Inferior parietal cortex (tissue), 1 donor: ENCODE data around the gene PSMG4.

Source experiments
- DNase-seq: peaks from one replicate; pipeline ENCODE4 v3.0.0-alpha.2; 2016; ENCODE audit errors: extremely low spot score

Gene PSMG4

GRCh38 chr6:3290149-3290930 is 31.6 kb downstream of the PSMG4 start:
- DNase-seq = no peak

GRCh38 chr6:3290931-3291211 is 32.1 kb downstream of the PSMG4 start:
- no peak for DNase-seq

DNA sequence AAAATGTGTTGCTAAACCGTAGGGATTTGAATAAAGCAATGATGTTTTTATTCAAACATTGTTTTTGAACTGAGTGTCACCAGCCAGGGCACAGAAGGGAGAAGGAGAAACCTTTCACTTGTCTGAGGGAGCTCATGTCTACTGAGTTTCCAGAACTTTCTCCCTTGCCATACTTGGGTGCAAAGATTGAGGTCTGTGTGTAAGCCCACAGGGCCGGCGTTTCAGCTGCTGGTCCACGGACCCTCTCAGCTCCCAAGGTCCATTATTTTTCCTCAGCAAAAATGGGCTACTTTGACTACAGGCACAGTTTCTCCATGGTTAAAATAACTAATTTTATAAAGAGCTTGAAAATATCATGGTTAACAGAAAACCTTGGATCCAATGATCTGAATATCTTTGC is 32.6 kb downstream of the PSMG4 start:
- no peak for DNase-seq

- no peak for DNase-seq
Observed at GRCh38 chr6:3291987-3292386, 33.2 kb downstream of the PSMG4 start.

GRCh38 chr6:3292431-3293197 is 33.9 kb downstream of the PSMG4 start:
- DNase-seq = no peak

- DNase-seq = no peak
Observed at GRCh38 chr6:3293271-3294155, 34.8 kb downstream of the PSMG4 start.

- no peak for DNase-seq
Observed at GRCh38 chr6:3294396-3294795, 35.6 kb downstream of the PSMG4 start.

GRCh38 chr6:3294921-3295871 is 36.4 kb downstream of the PSMG4 start:
- DNase-seq = peak; percentile 46

- DNase-seq = no peak
Observed at GRCh38 chr6:3296078-3296477, 37.3 kb downstream of the PSMG4 start.

- DNase-seq = no peak
Observed at GRCh38 chr6:3296537-3296936, 37.8 kb downstream of the PSMG4 start.

- no peak for DNase-seq
Observed at GRCh38 chr6:3297006-3297405, 38.3 kb downstream of the PSMG4 start.

- no peak for DNase-seq
Observed at GRCh38 chr6:3297909-3298308, 39.2 kb downstream of the PSMG4 start.

DNA sequence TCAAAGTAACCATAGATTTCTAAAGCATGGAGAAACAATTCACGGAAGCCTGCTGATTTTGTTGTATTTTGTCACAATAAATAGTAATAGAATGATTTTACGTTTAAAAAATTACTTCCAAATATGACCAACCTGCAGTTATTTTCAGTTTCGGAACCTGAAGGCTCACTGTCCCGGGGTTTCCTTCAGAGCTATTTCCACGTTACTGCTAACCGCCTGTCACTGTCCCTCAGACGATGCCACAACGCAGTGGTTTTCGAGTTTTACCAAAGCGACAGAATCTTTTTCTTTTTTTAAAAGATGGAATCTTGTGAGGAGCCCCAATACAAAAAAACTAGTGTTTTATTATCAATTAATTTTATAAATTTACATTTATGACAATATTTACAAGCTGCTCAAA is 40.5 kb downstream of the PSMG4 start:
- DNase-seq = no peak

DNA sequence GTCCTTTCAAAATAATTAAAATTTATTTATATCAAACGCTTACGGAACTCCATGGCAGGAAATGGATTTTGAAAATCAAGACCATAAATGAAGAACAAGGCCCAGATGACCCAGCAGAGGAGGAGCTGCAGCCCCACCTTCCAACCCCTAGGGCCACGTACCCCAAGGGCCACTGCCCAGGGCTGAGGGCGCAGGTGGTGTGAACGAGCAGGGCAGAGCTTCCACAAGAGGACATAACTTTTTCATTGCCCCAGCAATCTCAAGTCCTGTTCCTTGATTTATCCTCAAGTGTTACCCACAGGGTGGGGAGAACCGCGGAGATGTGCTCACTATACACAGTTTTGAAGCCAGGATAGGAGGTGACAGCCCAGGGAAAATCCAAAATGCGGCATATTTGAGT is 42.8 kb downstream of the PSMG4 start:
- no peak for DNase-seq

DNA sequence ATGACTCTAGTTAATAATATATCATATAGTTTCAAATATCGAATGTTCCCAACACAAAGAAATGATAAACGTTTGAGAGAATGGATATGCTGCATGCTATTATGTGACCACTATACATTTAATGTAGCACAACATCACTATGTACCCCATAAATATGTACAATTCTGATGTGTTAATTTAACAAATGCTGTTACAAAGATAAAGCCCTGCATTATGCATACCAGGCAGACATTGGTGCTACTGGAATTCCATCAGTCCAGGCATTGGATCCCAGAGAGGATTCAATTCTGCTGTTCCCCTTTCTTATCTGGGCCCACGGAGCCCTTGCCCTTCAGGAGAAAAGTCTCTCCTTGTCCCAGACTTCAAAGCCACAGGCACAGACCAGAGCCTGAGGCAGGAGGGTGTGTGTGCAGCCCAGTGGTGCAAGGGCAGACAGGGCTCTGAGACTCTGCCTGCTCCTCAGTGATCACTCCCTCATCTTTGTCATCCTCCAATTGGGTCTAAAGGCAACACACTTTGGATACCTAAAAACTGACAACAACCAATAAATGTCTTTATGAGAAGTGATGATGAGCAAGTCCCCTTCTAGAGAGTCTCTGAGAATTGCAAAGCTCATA is 45.2 kb downstream of the PSMG4 start:
- no peak for DNase-seq

DNA sequence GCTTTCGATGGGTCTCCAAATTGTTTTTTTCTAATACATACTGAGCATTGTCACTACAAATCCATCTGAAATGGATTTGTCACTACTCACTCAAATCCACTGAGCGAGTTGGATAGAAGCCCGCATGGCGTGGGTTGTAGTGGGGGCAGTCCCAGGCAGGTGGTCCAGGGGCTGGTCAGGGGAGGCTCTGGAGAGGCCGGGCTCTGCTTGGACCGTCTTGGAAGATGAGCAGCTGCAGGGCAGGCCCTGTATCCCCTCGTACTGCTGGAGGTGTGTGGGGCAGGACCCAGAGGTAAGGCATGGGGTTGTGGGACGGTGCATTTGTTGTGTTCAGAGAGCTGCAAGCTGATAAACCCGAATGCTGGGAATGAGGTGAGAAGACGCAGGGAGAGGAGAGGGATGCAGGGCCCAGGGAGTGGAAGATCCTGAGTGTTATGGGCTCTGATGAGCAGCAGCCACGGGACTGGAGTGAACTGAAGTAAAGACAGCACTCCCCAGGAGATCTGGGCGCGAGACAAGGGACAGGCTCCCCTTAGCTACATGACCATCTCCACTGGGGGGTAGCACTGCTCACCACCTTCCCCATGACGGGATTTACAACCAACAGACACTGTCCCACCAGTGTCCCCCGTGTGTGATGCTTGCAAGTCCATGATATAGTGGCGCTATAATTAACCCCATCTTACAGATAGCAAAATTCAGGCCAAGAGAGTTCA is 45.9 kb downstream of the PSMG4 start:
- no peak for DNase-seq

- DNase-seq = no peak
Observed at GRCh38 chr6:3305216-3305565, 46.4 kb downstream of the PSMG4 start.

DNA sequence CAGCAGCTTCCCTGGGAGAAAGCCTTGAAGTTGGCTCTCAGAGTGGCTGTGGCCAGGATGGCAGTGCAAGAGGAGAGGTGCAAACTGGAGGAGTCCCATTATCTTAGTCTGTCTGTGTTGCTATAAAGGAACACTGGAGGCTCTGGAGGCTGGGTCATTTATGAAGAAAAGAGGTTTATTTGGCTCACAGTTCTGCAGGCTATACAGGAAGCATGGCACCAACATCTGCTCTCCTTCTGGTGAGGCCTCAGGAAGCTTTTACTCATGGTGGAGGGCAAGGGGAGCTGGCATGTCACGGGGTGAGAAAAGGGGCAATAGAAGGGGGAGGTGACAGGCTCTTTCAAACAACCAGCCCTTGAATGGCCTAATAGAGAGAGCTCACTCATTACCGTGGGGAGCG is 47.1 kb downstream of the PSMG4 start:
- no peak for DNase-seq

DNA sequence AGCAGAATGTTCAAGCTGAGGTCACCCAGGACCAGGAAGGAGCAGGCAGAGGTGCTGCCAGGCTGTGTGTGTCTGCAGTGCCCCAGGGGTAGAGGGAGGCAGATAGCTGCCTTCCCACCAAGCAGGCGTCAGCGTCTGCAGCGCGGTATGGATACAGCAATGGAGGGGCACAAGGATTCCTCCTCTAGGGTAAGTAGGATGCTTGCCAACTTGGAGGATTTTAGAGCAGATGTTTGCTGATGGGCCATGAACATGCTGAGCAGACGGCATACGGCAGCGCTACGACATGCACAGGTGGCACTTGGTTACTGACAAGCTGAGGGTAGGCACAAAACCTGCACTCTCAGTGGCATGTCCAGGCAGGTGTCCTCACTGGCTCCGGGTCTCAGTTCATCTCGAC is 48.1 kb downstream of the PSMG4 start:
- no peak for DNase-seq

DNA sequence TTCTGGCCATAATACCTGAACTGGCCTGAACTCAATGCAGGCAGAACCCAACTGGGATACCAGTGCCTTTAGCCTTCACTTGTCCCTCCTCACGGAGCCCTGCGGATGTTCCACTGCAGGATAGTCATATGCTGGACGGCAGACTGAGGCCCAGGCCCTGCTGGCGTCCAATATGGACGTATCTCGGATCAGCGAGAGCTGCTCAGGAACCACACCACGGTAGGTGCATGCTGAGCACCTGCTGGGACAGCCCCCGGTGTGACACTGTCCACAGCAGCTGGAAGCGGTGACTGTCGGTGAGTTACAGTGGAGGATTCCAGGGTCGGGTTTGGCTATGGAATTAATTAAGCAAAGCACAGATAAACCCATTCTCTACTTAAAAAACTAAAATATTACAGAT is 48.7 kb downstream of the PSMG4 start:
- DNase-seq = no peak
